Non-pigmented ciliary epithelial cell (primary cell): Measurements from ENCODE around the gene BTBD2.

Source experiments
- DNase-seq: peaks from one replicate; pipeline ENCODE4 v3.0.0-alpha.2; 2010; ENCODE audit warnings: low read depth

Gene BTBD2

DNA sequence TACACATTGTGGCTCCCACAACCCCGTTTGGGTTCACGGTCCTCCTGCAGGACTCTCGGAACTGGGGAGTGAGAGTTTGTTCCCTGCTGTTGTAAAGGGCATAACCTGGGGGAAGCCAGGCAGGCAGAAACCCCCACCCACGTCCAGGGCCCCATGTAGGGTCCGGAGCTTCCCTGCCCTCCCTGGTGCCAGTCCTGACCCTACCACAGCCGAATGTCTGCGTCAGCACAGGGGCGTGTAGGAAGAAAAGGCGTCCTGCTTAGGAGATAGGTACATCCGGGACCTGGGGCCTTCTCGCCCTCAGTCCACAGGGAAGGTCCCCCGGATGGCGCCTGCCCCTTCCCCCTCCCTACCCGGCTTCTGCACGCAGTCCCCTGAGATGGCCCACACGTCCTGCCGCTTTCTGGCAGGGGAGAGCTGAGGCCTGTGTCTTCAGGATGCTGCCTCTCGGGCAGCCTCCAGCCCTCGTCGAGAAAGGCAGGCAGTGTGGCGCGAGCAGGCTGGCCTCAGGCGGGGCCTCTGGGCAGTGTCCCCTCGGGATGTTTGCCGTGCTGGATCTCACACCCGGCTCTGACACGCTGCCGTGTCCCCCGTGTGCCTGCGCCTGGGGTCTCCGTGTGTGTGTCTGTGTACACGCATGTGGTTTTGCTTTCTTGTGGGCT lies 55.5 kb downstream of the BTBD2 start:
- DNase-seq: no peak

DNA sequence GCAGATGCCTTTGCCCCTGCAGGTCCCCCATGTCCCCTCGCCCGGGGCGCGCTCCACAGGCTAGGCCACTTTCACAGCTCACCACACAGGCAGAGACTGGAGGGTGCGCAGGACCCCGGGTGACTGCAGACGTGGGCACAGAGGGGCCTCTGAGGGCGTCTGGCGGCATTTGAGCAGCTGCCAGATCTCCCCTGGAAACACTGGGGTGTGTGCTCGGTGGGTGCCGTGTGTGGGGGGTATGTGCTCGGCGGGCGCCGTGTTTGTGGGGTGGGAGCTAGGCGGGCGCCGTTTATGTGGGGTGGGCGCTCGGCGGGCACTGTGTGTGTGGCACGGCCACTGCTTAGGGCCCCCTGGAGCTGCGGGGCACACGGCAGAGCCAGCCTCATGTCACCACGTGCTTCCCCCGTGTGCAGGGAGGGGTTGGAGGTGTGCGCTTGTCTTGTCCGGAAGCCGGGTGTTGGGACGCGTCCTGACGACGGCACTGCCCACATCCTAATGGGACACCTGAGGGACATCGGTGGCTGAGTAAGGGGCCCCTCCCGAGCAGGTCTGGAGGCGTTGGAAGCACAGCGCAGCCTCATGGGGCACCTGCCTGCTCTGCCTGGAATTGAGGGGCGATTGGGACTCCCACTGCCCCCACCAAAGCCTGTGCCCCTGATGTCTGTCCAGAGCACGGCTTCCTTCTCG lies 57.8 kb downstream of the BTBD2 start:
- DNase-seq: no peak

- no peak for DNase-seq
These were observed 58.5 kb downstream of the BTBD2 start for GRCh38 chr19:1956868-1957492.

GRCh38 chr19:1956122-1956494 lies 59.4 kb downstream of the BTBD2 start:
- DNase-seq: no peak

GRCh38 chr19:1955171-1956121 lies 60.1 kb downstream of the BTBD2 start:
- DNase-seq: no peak

DNA sequence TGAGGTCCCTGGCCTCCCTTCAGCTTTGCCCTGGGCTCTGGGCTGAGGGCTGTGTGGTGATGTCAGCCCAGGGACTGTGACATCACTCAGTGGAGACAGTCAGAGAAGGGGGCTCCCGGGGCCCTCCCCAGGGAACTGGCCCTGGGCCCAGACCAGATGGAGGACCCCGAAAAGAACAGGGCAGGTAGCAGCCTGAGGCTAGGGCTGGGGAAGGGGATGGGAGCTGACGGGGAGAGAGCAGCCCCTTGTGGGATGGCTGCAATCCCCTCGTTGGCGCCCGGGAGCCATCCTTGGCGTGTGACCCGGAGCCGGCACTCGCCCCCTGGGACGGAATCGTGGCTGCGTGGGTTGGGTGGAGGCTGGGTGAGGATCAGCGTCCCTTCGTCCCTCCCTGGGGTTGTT lies 61.0 kb downstream of the BTBD2 start:
- no peak for DNase-seq

- DNase-seq: no peak
These were observed 61.9 kb downstream of the BTBD2 start for GRCh38 chr19:1953441-1954094.

DNA sequence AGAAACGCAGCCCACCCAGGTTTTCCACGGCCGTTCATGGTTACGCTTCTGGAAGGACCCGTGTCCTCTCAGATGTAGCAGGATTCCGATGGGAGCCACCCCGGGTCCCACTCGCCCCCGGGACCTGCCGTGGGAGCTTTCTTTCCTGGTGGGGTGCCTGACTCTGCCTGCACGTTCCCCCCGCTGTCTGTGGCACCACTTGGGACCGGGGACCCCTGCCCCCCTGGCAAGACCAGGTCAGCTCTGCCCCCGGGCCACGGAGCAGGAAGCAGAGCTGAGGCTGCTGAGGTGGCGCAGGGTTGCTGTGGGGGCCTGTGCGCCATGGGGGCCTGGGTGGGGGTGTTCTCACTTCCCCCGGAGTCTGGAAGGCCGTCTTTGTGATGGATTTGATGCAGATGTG lies 62.5 kb downstream of the BTBD2 start:
- DNase-seq: no peak

- no peak for DNase-seq
These were observed 62.9 kb downstream of the BTBD2 start for GRCh38 chr19:1952635-1953034.

DNA sequence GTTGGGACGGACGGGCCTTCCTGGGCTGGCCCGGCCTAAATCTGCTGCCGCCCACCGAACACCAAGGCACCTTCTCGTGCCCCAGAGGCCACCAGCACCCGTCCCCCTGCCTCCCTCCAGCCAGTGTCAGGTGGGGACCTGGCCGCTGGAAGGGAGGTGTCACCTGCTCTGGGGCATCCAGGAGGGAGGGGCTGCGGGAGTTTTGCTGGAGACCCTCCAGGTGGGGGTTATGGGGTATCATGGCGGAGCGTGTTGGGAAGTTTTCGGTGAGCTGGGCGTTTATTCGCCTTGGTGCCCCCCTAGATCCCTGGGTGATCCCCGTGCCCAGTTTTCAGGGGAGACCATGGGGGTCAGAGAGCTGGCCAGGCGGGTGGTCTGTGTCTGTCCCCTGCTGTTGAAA lies 64.9 kb downstream of the BTBD2 start:
- no peak for DNase-seq

GRCh38 chr19:1949304-1950101 lies 66.0 kb downstream of the BTBD2 start:
- DNase-seq: no peak

DNA sequence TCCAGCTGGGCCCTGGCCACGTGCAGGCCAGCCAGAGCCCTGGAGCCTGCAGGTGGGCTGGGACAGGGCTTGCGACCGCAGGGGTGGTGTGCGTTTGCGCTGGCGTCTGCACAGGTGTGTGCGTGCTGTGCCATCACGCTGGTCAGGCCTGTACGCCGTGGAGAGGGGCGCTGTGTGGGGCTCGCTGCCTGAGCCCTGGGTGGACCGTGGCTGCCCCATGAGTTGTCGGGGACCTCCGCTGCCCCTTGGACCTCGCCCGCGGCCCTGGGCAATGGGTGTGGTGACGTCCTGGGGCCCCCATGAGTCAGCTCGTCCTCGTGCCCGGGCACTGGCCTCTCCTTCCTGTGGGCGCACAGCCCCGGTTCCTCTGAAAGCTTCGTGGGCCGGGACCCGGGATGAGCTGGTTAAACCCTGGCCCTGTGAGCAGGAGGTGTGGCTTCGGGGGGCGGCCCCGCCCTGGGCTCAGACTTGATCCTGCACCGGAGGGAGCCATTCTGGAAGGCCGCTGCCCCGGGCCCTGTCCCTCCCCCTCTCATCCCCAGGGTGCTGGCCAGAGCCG lies 67.8 kb downstream of the BTBD2 start:
- no peak for DNase-seq

DNA sequence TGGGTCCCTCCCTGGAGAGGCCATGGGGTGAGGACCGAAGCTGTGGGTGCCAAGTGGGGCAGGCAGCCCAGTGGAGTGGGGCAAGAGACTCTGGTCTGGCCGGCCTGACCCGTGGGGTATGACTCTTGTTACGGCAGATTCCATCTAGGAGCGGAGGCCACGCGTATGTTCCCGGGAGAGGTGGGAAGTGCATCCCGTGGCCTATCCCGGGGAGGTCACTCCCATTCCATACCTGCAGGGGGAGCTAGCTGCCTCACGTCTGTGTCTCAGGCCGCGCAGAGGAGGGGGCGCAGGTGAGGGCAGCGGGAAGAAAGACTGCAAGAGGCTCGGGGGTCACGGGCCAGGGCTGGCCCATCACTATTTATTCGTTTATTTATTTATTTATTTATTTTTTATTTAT lies 69.6 kb downstream of the BTBD2 start:
- DNase-seq: no peak

GRCh38 chr19:1944916-1945561 lies 70.5 kb downstream of the BTBD2 start:
- DNase-seq: no peak

- no peak for DNase-seq
These were observed 71.2 kb downstream of the BTBD2 start for GRCh38 chr19:1944088-1944915.

GRCh38 chr19:1943661-1944087 lies 71.8 kb downstream of the BTBD2 start:
- DNase-seq: no peak

GRCh38 chr19:1942934-1943555 lies 72.5 kb downstream of the BTBD2 start:
- no peak for DNase-seq

- no peak for DNase-seq
These were observed 73.2 kb downstream of the BTBD2 start for GRCh38 chr19:1942078-1942933.
